GM12878 (cell line): Measurements from ENCODE around the gene PPP3CA. TPM values are rescaled to one million over a fixed set of nuclear protein-coding genes. Genes with fewer than 3 reads are reported as not detected.

ENCODE experiments used
- ATAC-seq: fragments of 200-7000 bp; cut with Tn5 transposase; 3 replicates; pipeline ENCODE4 v1.9.1; 2020; ENCODE audit warnings: mild to moderate bottlenecking, moderate library complexity
- BruUV-seq: library from RNA; stranded (reverse); fragments of 400-500 nt; replicated peaks from 2 replicates; lab custom pipeline; 2021; lab: Mats Ljungman, UMichigan
- CTCF ChIA-PET: fragments of 300-600 bp; sonication (Branson Sonifier 250); formaldehyde crosslinking; extraction: SDS; loops from one replicate; lab custom pipeline; 2021; ENCODE audit warnings: inconsistent platforms; lab: Yijun Ruan, JAX
- POLR2A ChIA-PET: fragments of 350-600 bp; formaldehyde crosslinking; extraction: SDS; loops from one replicate; lab custom pipeline; 2021; ENCODE audit warnings: inconsistent platforms; lab: Charles Lee
- RAD21 ChIA-PET: fragments of 300-600 bp; sonication (Branson Sonifier 250); formaldehyde crosslinking; loops from one replicate; lab custom pipeline; 2023; ENCODE audit warnings: antibody characterized with exemption; ENCODE audit not compliant: unreplicated experiment; lab: Charles Lee
- SMC1A ChIA-PET: fragments of 300-600 bp; sonication (Branson Sonifier 250); formaldehyde crosslinking; loops from one replicate; lab custom pipeline; 2023; ENCODE audit not compliant: unreplicated experiment, uncharacterized antibody; lab: Charles Lee
- DNase-seq: peaks from one replicate; pipeline ENCODE4 v3.0.0-alpha.2; 2011; ENCODE audit warnings: low read depth, low spot score
- FAIRE-seq: peaks from 3 replicates; lab custom pipeline; 2011; peaks lifted over from hg19 to GRCh38; lab: Jason Lieb, UNC
- H2AFZ ChIP-seq: 2 replicates; pipeline ENCODE4 v1.6.0; 2011; ENCODE audit warnings: low read depth, low read length, control low read depth; ENCODE audit not compliant: control insufficient read depth
- H3K27ac ChIP-seq: 2 replicates; pipeline ENCODE4 v1.5.1; 2011; ENCODE audit warnings: control low read depth; ENCODE audit not compliant: control insufficient read depth, insufficient read depth
- H3K27me3 ChIP-seq, 2 experiments: replicated peaks in 1 of 2; 2 replicates each; pipeline versions ENCODE4 v1.6.0 to v1.6.1; 2011; ENCODE audit warnings: low read length in 1 of 2; ENCODE audit not compliant: control insufficient read depth in 2 of 2, insufficient read depth in 2 of 2
- H3K36me3 ChIP-seq, 2 experiments: 2 replicates each; pipeline ENCODE4 v1.5.1; 2011; ENCODE audit warnings: low read length in 1 of 2; ENCODE audit not compliant: control insufficient read depth in 2 of 2, insufficient read depth in 2 of 2
- H3K4me1 ChIP-seq: 2 replicates; pipeline ENCODE4 v1.6.1; 2011; ENCODE audit warnings: mild to moderate bottlenecking, low read length, moderate library complexity, mixed read lengths; ENCODE audit not compliant: control insufficient read depth, insufficient read depth
- H3K4me2 ChIP-seq: 2 replicates; pipeline ENCODE4 v1.6.0; 2011; ENCODE audit warnings: control low read depth; ENCODE audit not compliant: control insufficient read depth, insufficient read depth
- H3K4me3 ChIP-seq: fragments of 200-600 bp; sonication (generic); 2 replicates; pipeline ENCODE4 v1.5.1; 2016
- H3K79me2 ChIP-seq: 2 replicates; pipeline ENCODE4 v1.6.0; 2011; ENCODE audit warnings: low read length; ENCODE audit not compliant: control insufficient read depth, insufficient read depth
- H3K9ac ChIP-seq: 2 replicates; pipeline ENCODE4 v1.8.0; 2011; ENCODE audit warnings: low read length, control low read depth, mixed read lengths; ENCODE audit not compliant: control insufficient read depth, insufficient read depth
- H3K9me3 ChIP-seq: replicated peaks from 3 replicates; pipeline ENCODE4 v1.5.1; 2011; ENCODE audit warnings: mild to moderate bottlenecking, low read length; ENCODE audit not compliant: control insufficient read depth, insufficient read depth
- H4K20me1 ChIP-seq: 2 replicates; pipeline ENCODE4 v1.6.0; 2011; ENCODE audit not compliant: control insufficient read depth, insufficient read depth
- ATF2 ChIP-seq: IDR thresholded peaks from 2 replicates; pipeline ENCODE4 v1.6.1; 2012; ENCODE audit warnings: low read length, inconsistent platforms
- CHD4 ChIP-seq: fragments of 200-600 bp; sonication (generic); IDR thresholded peaks from 2 replicates; pipeline ENCODE4 v1.6.1; 2016; ENCODE audit warnings: mild to moderate bottlenecking
- CREM ChIP-seq: IDR thresholded peaks from 2 replicates; pipeline ENCODE4 v1.6.1; 2014; ENCODE audit warnings: antibody characterized with exemption, low read depth
- FOXM1 ChIP-seq: IDR thresholded peaks from 2 replicates; pipeline ENCODE4 v1.6.1; 2012; ENCODE audit warnings: low read depth, mild to moderate bottlenecking, inconsistent platforms, low read length, moderate library complexity
- IKZF1 ChIP-seq: fragments of 450-650 bp; conservative IDR thresholded peaks from 2 replicates; pipeline ENCODE4 v1.6.1; 2017; ENCODE audit warnings: antibody characterized with exemption, mild to moderate bottlenecking
- POU2F2 ChIP-seq: IDR thresholded peaks from 3 replicates; pipeline ENCODE4 v1.6.1; 2011; ENCODE audit warnings: low read depth, mild to moderate bottlenecking, low read length, borderline replicate concordance
- RUNX3 ChIP-seq: IDR thresholded peaks from 2 replicates; pipeline ENCODE4 v1.6.1; 2012; ENCODE audit warnings: low read length, inconsistent platforms
- WGBS: methylation state at CpG from one replicate; pipeline ENCODE4 v1.1.6; 2016; ENCODE audit warnings: low lambda C conversion rate; ENCODE audit not compliant: insufficient replicate concordance, insufficient coverage; ENCODE audit errors: missing lambda C conversion rate; 5-methylcytosine and 5-hydroxymethylcytosine counted together
- in situ Hi-C: fragments of 300-500 bp; cut with MboI; formaldehyde crosslinking; loops from 9 replicates; pipeline ENCODE4 v1.14.3; 2018; ENCODE audit warnings: mixed read lengths
- intact Hi-C: fragments of 100-400 bp; cut with micrococcal nuclease; formaldehyde crosslinking; loops from one replicate; pipeline ENCODE4 v1.14.2; 2022; ENCODE audit not compliant: unreplicated experiment
- polyA plus RNA-seq, 11 experiments: library from polyadenylated mRNA; depleted of rRNA in 4 of 11; unstranded in 6 of 11; stranded (reverse) in 5 of 11; fragments of >200 nt; fragmentation: Nextera tagmentation in 4 of 11; fragmentation: Illumina TruSeq in 1 of 11; extraction: Ambion mirVana in 4 of 11; extraction: Trizol in 1 of 11; gene quantifications; 1 replicate in 1 of 11; 2 replicates in 10 of 11; pipeline versions ENCODE4 v1.2.1 to v1.2.3, GENCODE V29; 2011 to 2016; ENCODE audit warnings: inconsistent platforms in 2 of 11, missing spikeins in 2 of 11, low read depth in 1 of 11
- total RNA-seq, 4 experiments: library from RNA; depleted of rRNA in 3 of 4; stranded (reverse); fragments of >200 nt in 3 of 4; fragmentation: Illumina TruSeq in 1 of 4; extraction: Trizol in 1 of 4; gene quantifications; 2 replicates each; pipeline versions ENCODE4 v1.2.1 to v1.2.3, GENCODE V29; 2013 to 2021

Gene PPP3CA
- total and polyA plus RNA-seq, 10 of the 15 experiments (the other 5 are each of a cell fraction or from before 2014, with no cell fraction given): 0.33 to 9.0 (median 1.0) TPM

DNA sequence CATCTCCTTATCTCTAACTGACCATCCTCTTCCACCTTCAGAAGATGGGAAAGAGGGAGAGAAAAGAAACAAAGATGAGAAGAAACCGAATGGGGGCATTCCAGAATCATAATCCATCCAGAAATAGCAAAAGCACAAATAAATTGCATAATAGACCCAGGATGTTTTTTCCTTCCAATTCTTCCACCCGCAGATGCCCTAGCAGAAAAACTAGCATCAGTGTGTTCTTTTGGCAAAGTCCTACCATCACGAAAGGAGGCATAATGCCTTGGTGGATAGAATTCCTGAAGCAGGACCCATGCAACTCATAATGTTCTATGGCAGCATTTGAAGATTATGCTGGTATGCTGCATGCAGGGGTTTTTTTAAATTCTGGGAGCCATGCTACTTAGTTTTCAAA is 279.2 kb downstream of the PPP3CA start (continued):
- TF ChIP-seq RUNX3: no peak

DNA sequence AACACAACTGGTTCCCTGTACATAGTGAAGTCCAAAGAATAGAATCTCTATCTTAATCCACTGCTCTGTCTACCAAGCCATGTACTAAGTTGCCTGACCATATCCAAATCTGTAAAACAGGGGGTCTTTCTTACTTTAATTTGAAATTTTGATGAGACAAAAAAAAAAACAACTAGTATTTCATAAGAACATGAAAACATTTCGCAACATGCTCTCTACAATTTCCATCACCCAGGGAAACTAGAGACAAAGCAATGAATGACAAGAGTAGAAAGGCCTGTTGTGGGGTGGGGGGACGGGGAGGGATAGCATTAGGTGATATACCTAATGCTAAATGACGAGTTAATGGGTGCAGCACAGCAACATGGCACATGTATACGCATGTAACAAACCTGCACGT is 279.9 kb downstream of the PPP3CA start:
- Histone ChIP-seq H3K9ac (no peak overlapping the region), H3K4me1 (no peaks in the 10 kb centered on the region), H3K27ac (no peak overlapping the region), H4K20me1 (no peaks in the 10 kb centered on the region), H3K79me2 (no peaks in the 10 kb centered on the region), H3K4me2 (no peak overlapping the region), H3K36me3 (no peaks in the 10 kb centered on the region), H3K27me3 (no peaks in the 10 kb centered on the region), H3K4me3 (no peak overlapping the region), H2AFZ (no peak overlapping the region), H3K9me3 (no peaks in the 10 kb centered on the region)
- ChIA-PET SMC1A (no interaction called here), RAD21 (no interaction called here), POLR2A (no interaction called here), CTCF (interaction anchor here (0.6 kb wide), 1 partner anchor 633 kb away, joined by 3 read pairs; no protein-coding TSS in a partner anchor)
- TF ChIP-seq CHD4 (no peak), ATF2 (no peak), POU2F2 (no peak), IKZF1 (no peak), CREM (no peak), FOXM1 (no peak)
- 70% methylated on average over 5 of the region's 5 CpGs for WGBS
- FAIRE-seq (no peak), DNase-seq (no peak), ATAC-seq (no peak)
- BruUV-seq: no TSS peak
- in situ Hi-C loops: no loop called here
- intact Hi-C loops: no loop called here
